ENCODE data around the gene GPR155. TPM values are rescaled to one million over a fixed set of nuclear protein-coding genes. Genes with fewer than 3 reads are reported as not detected.
A peak's percentile ranks its signal among the peaks of the same experiment; 100 is the strongest.

GPR155 gene
- total and polyA plus RNA-seq, 4 experiments from 2014 or later = 7.5 to 20.4 (median 14.4) TPM

- ChIA-PET POLR2A (ENCODE audit: partially characterized antibody) (no interaction called here), CTCF (ENCODE audit: partially characterized antibody) (interaction anchor here (1.0 kb wide), 1 partner anchor 19 kb away, joined by 5 read pairs; no protein-coding TSS in a partner anchor)
- Mint-ChIP-seq H3K4me3 (no peak overlapping the region), H3K36me3 (peaks cover 30 to 57% of the 10 kb centered on the region in 2 donors), H3K27me3 (no peaks in the 10 kb centered on the region), H3K4me1 (no peaks in the 10 kb centered on the region), H3K9me3 (peaks cover 0 to 1% (median 0%) of the 10 kb centered on the region in 8 donors), H3K27ac (peak overlapping the region in 2 of 7 donors; percentile 31 to 77)
- no peak for DNase-seq
- Histone ChIP-seq H3K27ac (ENCODE audit: low read depth, low read length) (no peak overlapping the region), H3K9me3 (ENCODE audit: control insufficient read depth in 1 of 2, low read length in 2 of 2) (no peaks in the 10 kb centered on the region), H3K36me3 (ENCODE audit: insufficient read depth, low read length) (peaks cover 21% of the 10 kb centered on the region), H3K27me3 (ENCODE audit: insufficient read depth, low read length) (no peaks in the 10 kb centered on the region), H3K4me3 (ENCODE audit: low read length in 2 of 2) (no peak overlapping the region), H3K4me1 (ENCODE audit: insufficient read depth, low read length) (no peaks in the 10 kb centered on the region)
- intact Hi-C loops (cut with micrococcal nuclease) = no loop called here
These were observed 44.0 kb downstream of the GPR155 start for GRCh38 chr2:174442546-174443510.

DNA sequence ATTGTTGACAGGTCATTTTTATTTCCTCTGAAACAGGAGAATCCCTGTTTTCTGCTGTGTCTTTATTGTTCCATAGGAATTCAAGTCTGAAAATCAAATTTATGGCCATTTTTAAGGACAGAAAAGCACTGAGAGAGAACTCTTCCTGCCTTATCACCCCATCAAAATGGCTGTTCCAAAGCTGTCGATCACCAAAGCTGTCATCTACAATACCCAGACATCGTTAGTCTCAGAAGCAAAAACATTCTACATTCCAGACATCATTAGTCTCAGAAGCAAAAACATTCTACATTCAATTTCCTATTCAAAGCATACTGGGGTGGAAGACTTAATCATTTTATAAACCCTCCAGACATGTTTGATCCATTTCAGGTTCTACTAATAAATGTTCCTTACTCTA is 46.9 kb downstream of the GPR155 start:
- no peak for DNase-seq
- Histone ChIP-seq H3K36me3 (ENCODE audit: insufficient read depth, low read length) (peaks cover 23% of the 10 kb centered on the region), H3K4me3 (ENCODE audit: low read length in 2 of 2) (no peak overlapping the region), H3K9me3 (ENCODE audit: control insufficient read depth in 1 of 2, low read length in 2 of 2) (no peaks in the 10 kb centered on the region), H3K4me1 (ENCODE audit: insufficient read depth, low read length) (no peaks in the 10 kb centered on the region), H3K27me3 (ENCODE audit: insufficient read depth, low read length) (no peaks in the 10 kb centered on the region), H3K27ac (ENCODE audit: low read depth, low read length) (no peak overlapping the region)
- intact Hi-C loops (cut with micrococcal nuclease) = no loop called here
- H3K4me1 Mint-ChIP-seq = peaks cover 0 to 2% (median 0%) of the 10 kb centered on the region in 4 donors
- H3K27me3 Mint-ChIP-seq = no peaks in the 10 kb centered on the region
- peaks cover 35 to 57% of the 10 kb centered on the region in 2 donors for H3K36me3 Mint-ChIP-seq
- H3K4me3 Mint-ChIP-seq = no peak overlapping the region
- H3K27ac Mint-ChIP-seq = no peak overlapping the region
- H3K9me3 Mint-ChIP-seq = no peaks in the 10 kb centered on the region
- ChIA-PET POLR2A (ENCODE audit: partially characterized antibody) (no interaction called here), CTCF (ENCODE audit: partially characterized antibody) (no interaction called here)

DNA sequence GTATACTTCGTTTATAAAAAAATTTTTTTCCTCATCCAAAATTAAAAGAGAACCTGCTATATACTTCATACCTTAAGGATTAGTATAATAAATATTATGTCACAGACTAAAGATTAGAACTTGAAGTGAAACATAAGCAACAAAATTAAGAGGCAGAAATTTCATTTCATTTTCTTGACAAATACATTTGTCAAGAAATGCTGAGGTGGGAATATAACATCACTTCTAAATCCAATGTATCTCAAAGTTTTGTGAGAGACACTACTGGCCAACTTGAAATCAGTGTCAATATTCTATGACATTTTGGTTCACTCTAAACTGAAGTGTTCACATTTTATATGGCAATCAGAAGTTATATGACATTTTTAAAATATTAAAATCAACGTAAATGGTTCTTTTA is 47.5 kb downstream of the GPR155 start:
- H3K4me1 Mint-ChIP-seq = peaks cover 0 to 2% (median 0%) of the 10 kb centered on the region in 4 donors
- no peak overlapping the region for H3K27ac Mint-ChIP-seq
- ChIA-PET POLR2A (ENCODE audit: partially characterized antibody) (no interaction called here), CTCF (ENCODE audit: partially characterized antibody) (no interaction called here)
- Histone ChIP-seq H3K9me3 (ENCODE audit: control insufficient read depth in 1 of 2, low read length in 2 of 2) (no peaks in the 10 kb centered on the region), H3K27me3 (ENCODE audit: insufficient read depth, low read length) (no peaks in the 10 kb centered on the region), H3K36me3 (ENCODE audit: insufficient read depth, low read length) (peaks cover 19% of the 10 kb centered on the region), H3K27ac (ENCODE audit: low read depth, low read length) (no peak overlapping the region), H3K4me3 (ENCODE audit: low read length in 2 of 2) (no peak overlapping the region), H3K4me1 (ENCODE audit: insufficient read depth, low read length) (no peaks in the 10 kb centered on the region)
- no peak overlapping the region for H3K4me3 Mint-ChIP-seq
- no peak for DNase-seq
- H3K27me3 Mint-ChIP-seq = no peaks in the 10 kb centered on the region
- peaks cover 31 to 54% of the 10 kb centered on the region in 2 donors for H3K36me3 Mint-ChIP-seq
- no peaks in the 10 kb centered on the region for H3K9me3 Mint-ChIP-seq
- intact Hi-C loops (cut with micrococcal nuclease) = no loop called here

DNA sequence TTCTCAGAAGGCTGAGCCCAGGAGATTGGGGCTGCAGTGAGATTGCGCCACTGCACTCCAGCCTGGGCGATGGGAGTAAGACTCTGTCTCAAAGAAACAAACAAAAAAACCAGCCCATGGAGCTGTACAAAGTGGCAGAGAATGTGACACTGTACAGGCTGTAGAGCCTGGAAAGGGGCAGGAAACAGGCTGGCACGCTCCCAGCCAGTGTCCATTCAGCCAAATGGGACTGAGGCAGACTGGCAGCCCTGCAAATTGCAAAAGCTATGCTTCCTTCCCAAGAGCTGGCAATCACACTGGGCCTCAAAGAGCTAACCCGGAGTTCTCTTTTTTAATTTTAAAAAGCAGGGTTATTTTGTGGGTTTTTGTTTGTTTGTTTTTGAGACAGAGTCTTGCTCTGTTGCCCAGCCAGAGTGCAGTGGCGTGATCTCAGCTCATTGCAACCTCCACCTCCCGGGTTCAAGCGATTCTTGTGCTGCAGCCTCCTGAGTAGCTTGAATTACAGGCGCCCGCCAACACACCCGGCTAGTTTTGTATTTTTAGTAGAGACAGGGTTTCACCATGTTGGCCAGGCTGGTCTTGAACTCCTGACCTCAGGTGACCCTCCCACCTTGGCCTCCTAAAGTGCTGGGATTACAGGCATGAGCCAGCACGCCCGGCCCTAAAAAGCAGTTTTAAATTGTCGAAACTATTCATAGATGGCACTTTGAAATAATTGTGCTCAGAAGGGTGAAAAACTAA is 48.5 kb downstream of the GPR155 start:
- Histone ChIP-seq H3K9me3 (ENCODE audit: control insufficient read depth in 1 of 2, low read length in 2 of 2) (no peaks in the 10 kb centered on the region), H3K4me1 (ENCODE audit: insufficient read depth, low read length) (no peaks in the 10 kb centered on the region), H3K36me3 (ENCODE audit: insufficient read depth, low read length) (peaks cover 19% of the 10 kb centered on the region), H3K4me3 (ENCODE audit: low read length in 2 of 2) (no peak overlapping the region), H3K27me3 (ENCODE audit: insufficient read depth, low read length) (no peaks in the 10 kb centered on the region), H3K27ac (ENCODE audit: low read depth, low read length) (no peak overlapping the region)
- Mint-ChIP-seq H3K4me3 (no peak overlapping the region), H3K27me3 (no peaks in the 10 kb centered on the region), H3K27ac (peak overlapping the region in 1 of 7 donors; percentile 6), H3K9me3 (no peaks in the 10 kb centered on the region), H3K36me3 (peaks cover 33 to 53% of the 10 kb centered on the region in 2 donors), H3K4me1 (peaks cover 0 to 2% (median under 1%) of the 10 kb centered on the region in 4 donors)
- ChIA-PET CTCF (ENCODE audit: partially characterized antibody) (no interaction called here), POLR2A (ENCODE audit: partially characterized antibody) (no interaction called here)
- intact Hi-C loops (cut with micrococcal nuclease) = no loop called here
- no peak for DNase-seq

DNA sequence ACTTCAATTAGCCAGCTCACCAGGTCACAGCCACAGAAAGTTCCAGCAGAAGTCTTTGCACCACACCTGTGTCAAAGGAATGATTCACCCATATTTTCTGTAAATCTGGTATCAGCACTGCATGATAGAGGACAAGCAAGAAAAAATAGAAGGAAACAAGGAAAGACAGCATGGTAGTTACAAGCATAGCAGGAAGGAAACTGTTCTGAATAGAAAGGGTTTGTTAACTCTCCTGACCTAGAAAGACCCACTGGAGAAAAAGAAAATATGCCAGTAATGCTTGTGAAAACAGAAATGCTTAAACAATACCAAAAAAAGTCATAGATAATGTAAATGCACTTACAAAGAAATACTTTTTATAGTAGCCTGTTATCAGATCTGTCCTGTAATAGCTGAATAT is 50.5 kb downstream of the GPR155 start:
- no peak overlapping the region for H3K27ac Mint-ChIP-seq

GRCh38 chr2:174431902-174432301 is 54.9 kb downstream of the GPR155 start:
- Mint-ChIP-seq H3K4me3 (no peak overlapping the region), H3K27ac (no peak overlapping the region), H3K27me3 (no peaks in the 10 kb centered on the region), H3K36me3 (peaks cover 42 to 45% of the 10 kb centered on the region in 2 donors), H3K9me3 (peaks cover 0 to 7% (median 2%) of the 10 kb centered on the region in 8 donors), H3K4me1 (peaks cover 0 to 1% (median 0%) of the 10 kb centered on the region in 4 donors)
- Histone ChIP-seq H3K4me1 (ENCODE audit: insufficient read depth, low read length) (no peaks in the 10 kb centered on the region), H3K27ac (ENCODE audit: low read depth, low read length) (no peak overlapping the region), H3K9me3 (ENCODE audit: control insufficient read depth in 1 of 2, low read length in 2 of 2) (no peaks in the 10 kb centered on the region), H3K4me3 (ENCODE audit: low read length in 2 of 2) (no peak overlapping the region), H3K27me3 (ENCODE audit: insufficient read depth, low read length) (no peaks in the 10 kb centered on the region), H3K36me3 (ENCODE audit: insufficient read depth, low read length) (peaks cover 10% of the 10 kb centered on the region)
- DNase-seq = no peak
- intact Hi-C loops (cut with micrococcal nuclease) = no loop called here
- ChIA-PET POLR2A (ENCODE audit: partially characterized antibody) (interaction anchor here (1.1 kb wide), 1 partner anchor 14 kb away, joined by 3 read pairs; no protein-coding TSS in a partner anchor), CTCF (ENCODE audit: partially characterized antibody) (no interaction called here)

More for the DNA sequence above, 50.5 kb downstream of the GPR155 start:
- peaks cover 0 to 2% (median under 1%) of the 10 kb centered on the region in 4 donors for H3K4me1 Mint-ChIP-seq
- H3K36me3 Mint-ChIP-seq = peaks cover 36 to 46% of the 10 kb centered on the region in 2 donors
- no peak overlapping the region for H3K27ac ChIP-seq (ENCODE audit: low read depth, low read length)
- H3K4me3 ChIP-seq (ENCODE audit: low read length in 2 of 2) = no peak overlapping the region
- CTCF ChIA-PET (ENCODE audit: partially characterized antibody) = no interaction called here
- no peaks in the 10 kb centered on the region for H3K27me3 Mint-ChIP-seq
- H3K9me3 Mint-ChIP-seq = no peaks in the 10 kb centered on the region
- H3K27me3 ChIP-seq (ENCODE audit: insufficient read depth, low read length) = no peaks in the 10 kb centered on the region
- no peak overlapping the region for H3K4me3 Mint-ChIP-seq
- no peaks in the 10 kb centered on the region for H3K4me1 ChIP-seq (ENCODE audit: insufficient read depth, low read length)
- intact Hi-C loops (cut with micrococcal nuclease) = no loop called here
- DNase-seq = no peak
- POLR2A ChIA-PET (ENCODE audit: partially characterized antibody) = no interaction called here
- H3K9me3 ChIP-seq (ENCODE audit: control insufficient read depth in 1 of 2, low read length in 2 of 2) = no peaks in the 10 kb centered on the region
- peaks cover 7% of the 10 kb centered on the region for H3K36me3 ChIP-seq (ENCODE audit: insufficient read depth, low read length)

DNA sequence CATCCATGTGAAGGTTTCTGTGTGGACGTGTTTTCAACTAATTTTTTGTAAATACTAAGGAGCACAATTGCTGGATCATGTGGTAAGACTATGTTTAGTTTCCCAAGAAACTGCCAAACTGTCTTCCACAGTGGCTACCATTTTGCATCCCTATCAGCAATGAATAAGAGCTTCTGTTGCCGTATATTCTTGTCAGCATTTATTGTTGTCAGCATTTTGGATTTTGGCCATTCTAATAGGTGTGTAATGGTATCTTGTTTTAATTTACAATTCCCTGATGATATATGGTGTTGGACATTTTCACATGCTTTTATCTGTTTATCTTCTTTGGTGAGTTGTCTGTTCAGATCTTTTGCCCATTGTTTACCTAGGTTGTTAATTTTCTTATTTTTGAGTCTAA is 56.8 kb downstream of the GPR155 start:
- no peak overlapping the region for H3K27ac ChIP-seq (ENCODE audit: low read depth, low read length)
- Mint-ChIP-seq H3K36me3 (peaks cover 32 to 34% of the 10 kb centered on the region in 2 donors), H3K27ac (no peak overlapping the region)

More for the DNA sequence above, 56.8 kb downstream of the GPR155 start:
- no peaks in the 10 kb centered on the region for H3K9me3 ChIP-seq (ENCODE audit: control insufficient read depth in 1 of 2, low read length in 2 of 2)
- no peaks in the 10 kb centered on the region for H3K4me1 ChIP-seq (ENCODE audit: insufficient read depth, low read length)
- Mint-ChIP-seq H3K9me3 (peaks cover 0 to 7% (median 2%) of the 10 kb centered on the region in 8 donors), H3K4me1 (peaks cover 0 to 1% (median 0%) of the 10 kb centered on the region in 4 donors), H3K27me3 (no peaks in the 10 kb centered on the region), H3K4me3 (no peak overlapping the region)
- no peaks in the 10 kb centered on the region for H3K27me3 ChIP-seq (ENCODE audit: insufficient read depth, low read length)
- intact Hi-C loops (cut with micrococcal nuclease) = no loop called here
- no peak overlapping the region for H3K4me3 ChIP-seq (ENCODE audit: low read length in 2 of 2)
- no peak for DNase-seq
- POLR2A ChIA-PET (ENCODE audit: partially characterized antibody) = no interaction called here
- CTCF ChIA-PET (ENCODE audit: partially characterized antibody) = no interaction called here
- peaks cover 3% of the 10 kb centered on the region for H3K36me3 ChIP-seq (ENCODE audit: insufficient read depth, low read length)
